WTC11 (cell line): ENCODE data around the gene OIT3.

Experiments used
- CTCF ChIP-seq: fragments of 200-600 bp; IDR thresholded peaks from 2 replicates; pipeline ENCODE4 v1.8.0; 2022; ENCODE audit warnings: antibody characterized with exemption
- E2F1 ChIP-seq: sonication (generic); formaldehyde crosslinking; IDR thresholded peaks from 2 replicates; pipeline ENCODE4 v1.8.0; 2022; ENCODE audit warnings: mild to moderate bottlenecking, missing genetic modification reagents
- ESRRA ChIP-seq: sonication (generic); formaldehyde crosslinking; IDR thresholded peaks from 2 replicates; pipeline ENCODE4 v1.8.1; 2022; ENCODE audit warnings: mild to moderate bottlenecking, missing genetic modification reagents, borderline replicate concordance
- IRF1 ChIP-seq: sonication (generic); formaldehyde crosslinking; IDR thresholded peaks from 2 replicates; pipeline ENCODE4 v1.8.0; 2023; ENCODE audit warnings: missing genetic modification reagents
- JUN ChIP-seq: sonication (generic); formaldehyde crosslinking; IDR thresholded peaks from 2 replicates; pipeline ENCODE4 v1.8.0; 2023; ENCODE audit warnings: mild to moderate bottlenecking, missing genetic modification reagents
- MAX ChIP-seq: sonication (generic); formaldehyde crosslinking; IDR thresholded peaks from 2 replicates; pipeline ENCODE4 v1.8.0; 2022; ENCODE audit warnings: mild to moderate bottlenecking, missing genetic modification reagents
- SP1 ChIP-seq: sonication (generic); formaldehyde crosslinking; conservative IDR thresholded peaks from 2 replicates; pipeline ENCODE4 v1.8.1; 2022; ENCODE audit warnings: missing genetic modification reagents
- ZNF263 ChIP-seq: sonication (generic); formaldehyde crosslinking; IDR thresholded peaks from 2 replicates; pipeline ENCODE4 v1.8.1; 2022; ENCODE audit warnings: low read depth, mild to moderate bottlenecking, moderate library complexity, missing genetic modification reagents
- ZNF317 ChIP-seq: sonication (generic); formaldehyde crosslinking; IDR thresholded peaks from 2 replicates; pipeline ENCODE4 v1.8.1; 2023; ENCODE audit warnings: low read depth, mild to moderate bottlenecking, moderate library complexity, missing genetic modification reagents, borderline replicate concordance
- ZNF512 ChIP-seq: sonication (generic); formaldehyde crosslinking; IDR thresholded peaks from 2 replicates; pipeline ENCODE4 v1.8.1; 2022; ENCODE audit warnings: missing genetic modification reagents, borderline replicate concordance

- TF ChIP-seq CTCF (no peak), JUN (CRISPR knock-in tag) (no peak), E2F1 (CRISPR knock-in tag) (no peak), ZNF263 (CRISPR knock-in tag) (no peak), MAX (CRISPR knock-in tag) (no peak), ZNF512 (CRISPR knock-in tag) (no peak), ZNF317 (CRISPR knock-in tag) (no peak), IRF1 (CRISPR knock-in tag) (no peak), ESRRA (no peak), SP1 (CRISPR knock-in tag) (no peak)
These were observed 9.7 kb upstream of the OIT3 start for GRCh38 chr10:72883861-72884260.
